Activated naive CD4-positive, alpha-beta T cell treated with anti-CD3 and anti-CD28 coated beads for 36 hours (primary cell): ENCODE measurements around the gene IL1RAPL2. TPM values are rescaled to one million over a fixed set of nuclear protein-coding genes. Genes with fewer than 3 reads are reported as not detected.

ENCODE experiments used
- CTCF ChIA-PET: fragments of 350-600 bp; sonication (Branson Sonifier 250); formaldehyde crosslinking; loops from one replicate; lab custom pipeline; 2021; ENCODE audit warnings: antibody characterized with exemption; lab: Charles Lee
- DNase-seq: peaks from one replicate; pipeline ENCODE4 v3.0.0-alpha.2; 2020
- H3K27ac Mint-ChIP-seq: one replicate; pipeline ENCODE4 v1.8.0; 2021; ENCODE audit warnings: mild to moderate bottlenecking, mixed read lengths
- H3K27me3 Mint-ChIP-seq: one replicate; pipeline ENCODE4 v1.8.0; 2021; ENCODE audit warnings: low read depth, mixed read lengths
- H3K36me3 Mint-ChIP-seq: one replicate; pipeline ENCODE4 v1.8.0; 2021; ENCODE audit warnings: low read depth, mixed read lengths
- H3K4me1 Mint-ChIP-seq: one replicate; pipeline ENCODE4 v1.8.0; 2021; ENCODE audit warnings: low read depth, mixed read lengths
- H3K4me3 Mint-ChIP-seq: one replicate; pipeline ENCODE4 v1.8.0; 2021; ENCODE audit warnings: mild to moderate bottlenecking, moderate library complexity, mixed read lengths
- H3K9me3 Mint-ChIP-seq: one replicate; pipeline ENCODE4 v1.8.0; 2021; ENCODE audit warnings: mixed read lengths
- intact Hi-C: fragments of 100-400 bp; cut with micrococcal nuclease; formaldehyde crosslinking; loops from one replicate; pipeline ENCODE4 v1.15.1; 2023
- total RNA-seq, 2 experiments: library from RNA; stranded (reverse); gene quantifications; one replicate each; pipeline ENCODE4 v1.2.3, GENCODE V29; 2021

The IL1RAPL2 gene
- total RNA-seq, 2 experiments from 2014 or later, result not detected

GRCh38 chrX:105550043-105550663 is 984.2 kb downstream of the IL1RAPL2 start:
- H3K36me3 Mint-ChIP-seq, result no peaks in the 10 kb centered on the region
- no peaks in the 10 kb centered on the region for H3K27me3 Mint-ChIP-seq
- intact Hi-C loops, result no loop called here
- H3K4me3 Mint-ChIP-seq, result no peak overlapping the region
- CTCF ChIA-PET, result no interaction called here
- no peak for DNase-seq
- H3K4me1 Mint-ChIP-seq, result no peaks in the 10 kb centered on the region
- no peak overlapping the region for H3K27ac Mint-ChIP-seq
- peaks cover 3% of the 10 kb centered on the region for H3K9me3 Mint-ChIP-seq

GRCh38 chrX:105552395-105552794 is 986.4 kb downstream of the IL1RAPL2 start:
- peaks cover 2% of the 10 kb centered on the region for H3K9me3 Mint-ChIP-seq
- H3K36me3 Mint-ChIP-seq, result no peaks in the 10 kb centered on the region
- H3K27me3 Mint-ChIP-seq, result no peaks in the 10 kb centered on the region
- CTCF ChIA-PET, result no interaction called here
- no peak overlapping the region for H3K4me3 Mint-ChIP-seq
- no peak overlapping the region for H3K27ac Mint-ChIP-seq
- intact Hi-C loops, result no loop called here
- H3K4me1 Mint-ChIP-seq, result no peaks in the 10 kb centered on the region
- no peak for DNase-seq

GRCh38 chrX:105553118-105553517 is 987.1 kb downstream of the IL1RAPL2 start:
- intact Hi-C loops, result no loop called here
- CTCF ChIA-PET, result no interaction called here
- DNase-seq, result no peak
- no peaks in the 10 kb centered on the region for H3K4me1 Mint-ChIP-seq
- peaks cover 2% of the 10 kb centered on the region for H3K9me3 Mint-ChIP-seq
- H3K27ac Mint-ChIP-seq, result no peak overlapping the region
- H3K27me3 Mint-ChIP-seq, result no peaks in the 10 kb centered on the region
- H3K36me3 Mint-ChIP-seq, result no peaks in the 10 kb centered on the region
- no peak overlapping the region for H3K4me3 Mint-ChIP-seq

GRCh38 chrX:105564501-105564900 is 998.5 kb downstream of the IL1RAPL2 start:
- no peaks in the 10 kb centered on the region for H3K4me1 Mint-ChIP-seq
- intact Hi-C loops, result no loop called here
- H3K27ac Mint-ChIP-seq, result no peak overlapping the region
- H3K4me3 Mint-ChIP-seq, result no peak overlapping the region
- no peak for DNase-seq
- H3K36me3 Mint-ChIP-seq, result no peaks in the 10 kb centered on the region
- CTCF ChIA-PET, result no interaction called here
- H3K27me3 Mint-ChIP-seq, result no peaks in the 10 kb centered on the region
- H3K9me3 Mint-ChIP-seq, result peaks cover 2% of the 10 kb centered on the region

- Mint-ChIP-seq H3K4me1 (no peaks in the 10 kb centered on the region), H3K4me3 (no peak overlapping the region), H3K27me3 (no peaks in the 10 kb centered on the region), H3K9me3 (peaks cover 2% of the 10 kb centered on the region), H3K27ac (no peak overlapping the region), H3K36me3 (no peaks in the 10 kb centered on the region)
- CTCF ChIA-PET, result no interaction called here
- no peak for DNase-seq
- intact Hi-C loops, result no loop called here
These were observed 999.9 kb downstream of the IL1RAPL2 start for GRCh38 chrX:105565856-105566255.

- intact Hi-C loops, result no loop called here
- no peaks in the 10 kb centered on the region for H3K4me1 Mint-ChIP-seq
These were observed 1001.1 kb downstream of the IL1RAPL2 start for GRCh38 chrX:105567082-105567481.

GRCh38 chrX:105608745-105609144 is 1042.7 kb downstream of the IL1RAPL2 start:
- no peak overlapping the region for H3K4me3 Mint-ChIP-seq
- peaks cover 2% of the 10 kb centered on the region for H3K9me3 Mint-ChIP-seq
- DNase-seq, result no peak
- H3K27ac Mint-ChIP-seq, result no peak overlapping the region
- H3K27me3 Mint-ChIP-seq, result no peaks in the 10 kb centered on the region
- H3K4me1 Mint-ChIP-seq, result no peaks in the 10 kb centered on the region
- H3K36me3 Mint-ChIP-seq, result no peaks in the 10 kb centered on the region
- intact Hi-C loops, result no loop called here
- CTCF ChIA-PET, result no interaction called here

More at GRCh38 chrX:105567082-105567481, 1001.1 kb downstream of the IL1RAPL2 start:
- Mint-ChIP-seq H3K36me3 (no peaks in the 10 kb centered on the region), H3K9me3 (peaks cover 2% of the 10 kb centered on the region), H3K4me3 (no peak overlapping the region), H3K27ac (no peak overlapping the region), H3K27me3 (no peaks in the 10 kb centered on the region)
- no peak for DNase-seq
- CTCF ChIA-PET, result interaction anchor here (0.6 kb wide), 1 partner anchor 193 kb away, joined by 4 read pairs; no protein-coding TSS in a partner anchor

- no peaks in the 10 kb centered on the region for H3K36me3 Mint-ChIP-seq
- H3K27ac Mint-ChIP-seq, result no peak overlapping the region
- no peaks in the 10 kb centered on the region for H3K4me1 Mint-ChIP-seq
- peaks cover 2% of the 10 kb centered on the region for H3K9me3 Mint-ChIP-seq
- no peak for DNase-seq
- intact Hi-C loops, result no loop called here
- no peaks in the 10 kb centered on the region for H3K27me3 Mint-ChIP-seq
- CTCF ChIA-PET, result no interaction called here
- H3K4me3 Mint-ChIP-seq, result no peak overlapping the region
These were observed 1043.5 kb downstream of the IL1RAPL2 start for GRCh38 chrX:105609530-105609929.

GRCh38 chrX:105610411-105610810 is 1044.4 kb downstream of the IL1RAPL2 start:
- Mint-ChIP-seq H3K27ac (no peak overlapping the region), H3K36me3 (no peaks in the 10 kb centered on the region)
- intact Hi-C loops, result no loop called here

GRCh38 chrX:105618393-105619101 is 1052.5 kb downstream of the IL1RAPL2 start:
- intact Hi-C loops, result no loop called here
- H3K4me1 Mint-ChIP-seq, result no peaks in the 10 kb centered on the region
- H3K9me3 Mint-ChIP-seq, result no peaks in the 10 kb centered on the region

More at GRCh38 chrX:105610411-105610810, 1044.4 kb downstream of the IL1RAPL2 start:
- Mint-ChIP-seq H3K4me3 (no peak overlapping the region), H3K9me3 (no peaks in the 10 kb centered on the region), H3K4me1 (no peaks in the 10 kb centered on the region), H3K27me3 (no peaks in the 10 kb centered on the region)
- DNase-seq, result no peak
- CTCF ChIA-PET, result no interaction called here

GRCh38 chrX:105634180-105634579 is 1068.2 kb downstream of the IL1RAPL2 start:
- peaks cover 3% of the 10 kb centered on the region for H3K9me3 Mint-ChIP-seq
- no peaks in the 10 kb centered on the region for H3K36me3 Mint-ChIP-seq
- H3K27ac Mint-ChIP-seq, result no peak overlapping the region
- DNase-seq, result no peak
- intact Hi-C loops, result no loop called here
- no peaks in the 10 kb centered on the region for H3K4me1 Mint-ChIP-seq
- no peak overlapping the region for H3K4me3 Mint-ChIP-seq
- CTCF ChIA-PET, result no interaction called here
- no peaks in the 10 kb centered on the region for H3K27me3 Mint-ChIP-seq

More at GRCh38 chrX:105618393-105619101, 1052.5 kb downstream of the IL1RAPL2 start:
- CTCF ChIA-PET, result no interaction called here
- H3K27me3 Mint-ChIP-seq, result no peaks in the 10 kb centered on the region
- H3K4me3 Mint-ChIP-seq, result no peak overlapping the region
- DNase-seq, result no peak
- H3K36me3 Mint-ChIP-seq, result no peaks in the 10 kb centered on the region
- H3K27ac Mint-ChIP-seq, result no peak overlapping the region

- Mint-ChIP-seq H3K9me3 (peaks cover 3% of the 10 kb centered on the region), H3K4me3 (no peak overlapping the region), H3K27ac (no peak overlapping the region), H3K36me3 (no peaks in the 10 kb centered on the region), H3K4me1 (no peaks in the 10 kb centered on the region), H3K27me3 (no peaks in the 10 kb centered on the region)
- intact Hi-C loops, result no loop called here
- no peak for DNase-seq
- CTCF ChIA-PET, result no interaction called here
These were observed 1069.8 kb downstream of the IL1RAPL2 start for GRCh38 chrX:105635794-105636193.

- no peak overlapping the region for H3K4me3 Mint-ChIP-seq
- H3K36me3 Mint-ChIP-seq, result no peaks in the 10 kb centered on the region
- no peaks in the 10 kb centered on the region for H3K4me1 Mint-ChIP-seq
- intact Hi-C loops, result no loop called here
- H3K27ac Mint-ChIP-seq, result no peak overlapping the region
- DNase-seq, result no peak
- CTCF ChIA-PET, result no interaction called here
- no peaks in the 10 kb centered on the region for H3K27me3 Mint-ChIP-seq
- peaks cover 3% of the 10 kb centered on the region for H3K9me3 Mint-ChIP-seq
These were observed 1070.7 kb downstream of the IL1RAPL2 start for GRCh38 chrX:105636667-105637066.
